Upper lobe of left lung (tissue), 4 donors: ENCODE measurements around the gene OR11H7.

Source experiments
- CTCF ChIP-seq, 6 experiments: fragments of 450-650 bp in 4 of 6; fragments of 200-600 bp in 2 of 6; sonication (generic) in 2 of 6; IDR thresholded peaks; one replicate each; pipeline ENCODE4 v1.5.1; 2016 to 2019; ENCODE audit warnings: antibody characterized with exemption in 6 of 6
- EP300 ChIP-seq, 4 donors: sonication (generic); formaldehyde crosslinking; IDR thresholded peaks; one replicate each; pipeline ENCODE4 v1.5.1; 2017; ENCODE audit warnings: antibody characterized with exemption in 4 of 4, control low read depth in 2 of 4
- POLR2A ChIP-seq, 4 donors: fragments of 450-650 bp; IDR thresholded peaks; one replicate each; pipeline ENCODE4 v1.5.1; 2016 to 2017; ENCODE audit warnings: antibody characterized with exemption in 4 of 4, mild to moderate bottlenecking in 2 of 4
- POLR2AphosphoS5 ChIP-seq, 2 donors: sonication (generic); formaldehyde crosslinking; IDR thresholded peaks; one replicate each; pipeline ENCODE4 v1.5.1; 2017; ENCODE audit warnings: antibody characterized with exemption in 2 of 2

DNA sequence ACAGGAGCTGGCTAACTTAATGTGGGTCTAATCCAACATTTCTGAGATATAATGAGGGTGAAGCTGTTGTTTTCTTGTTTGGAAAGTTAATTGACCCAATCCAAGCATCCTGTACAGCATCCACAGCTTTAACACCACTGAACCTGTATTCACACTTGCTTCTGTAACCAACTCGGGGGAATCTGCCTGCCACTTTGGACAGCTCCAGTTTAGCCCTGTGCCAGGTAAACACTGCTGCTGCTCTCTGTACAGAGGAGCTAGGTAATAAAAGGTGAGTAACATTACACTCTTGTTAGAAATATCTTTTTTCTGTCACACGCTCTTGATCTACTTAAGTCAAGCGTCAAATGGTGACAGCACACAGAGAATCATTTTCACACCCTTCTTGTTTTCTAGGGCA lies 37.4 kb upstream of the OR11H7 start:
- TF ChIP-seq CTCF (IDR thresholded peaks at IDR 0.05) = no peak
- TF ChIP-seq POLR2A (IDR thresholded peaks at IDR 0.05) = no peak
- no peak for TF ChIP-seq POLR2AphosphoS5 (IDR thresholded peaks at IDR 0.05)
- no peak for TF ChIP-seq EP300 (IDR thresholded peaks at IDR 0.05)
